Measurements from ENCODE around the gene PDPN.

GRCh38 chr1:13570924-13571323 lies 12.7 kb upstream of the PDPN start:
- TF ChIP-seq CTCF (IDR thresholded peaks at IDR 0.05) (peak in 9 of 12 donors; percentile 6 to 44 (median 30)), POLR2A (IDR thresholded peaks at IDR 0.05) (no peak)

All from heart left ventricle (tissue), 13 donors.